Gastrocnemius medialis (tissue), 4 donors: ENCODE measurements around the gene NUDT17. TPM values are rescaled to one million over a fixed set of nuclear protein-coding genes. Genes with fewer than 3 reads are reported as not detected.
"Not testable (repeated sequence)": the region's sequence is repeated elsewhere in the genome, so short reads cannot be mapped to it uniquely, and the experiment has no call there.

ENCODE experiments used
- ATAC-seq, 2 donors: fragments of 150-250 bp; one replicate each; pipeline ENCODE4 v1.9.1; 2016
- DNase-seq, 2 donors: peaks; one replicate each; pipeline ENCODE4 v3.0.0-alpha.2; 2019
- H3K27ac ChIP-seq, 4 donors: fragments of 200-600 bp; sonication (generic); 1 replicate in 1 of 4; 2 replicates in 3 of 4; pipeline ENCODE4 v1.5.1; 2016 to 2018; ENCODE audit warnings: mild to moderate bottlenecking in 2 of 4, moderate library complexity in 1 of 4
- H3K27me3 ChIP-seq, 3 donors: fragments of 200-600 bp; sonication (generic) in 2 of 3; 1 replicate in 1 of 3; 2 replicates in 2 of 3; pipeline versions ENCODE4 v1.5.1 to v1.6.0; 2016 to 2019; ENCODE audit warnings: mild to moderate bottlenecking in 1 of 3, moderate library complexity in 1 of 3
- H3K36me3 ChIP-seq, 2 donors: fragments of 200-600 bp; sonication (generic) in 1 of 2; one replicate each; pipeline ENCODE4 v1.5.1; 2017 to 2018
- H3K4me1 ChIP-seq, 2 donors: fragments of 200-600 bp; sonication (generic) in 1 of 2; one replicate each; pipeline ENCODE4 v1.5.1; 2016 to 2017; ENCODE audit warnings: mild to moderate bottlenecking in 2 of 2
- H3K4me3 ChIP-seq, 4 donors: fragments of 200-600 bp; sonication (generic) in 3 of 4; 1 replicate in 1 of 4; 2 replicates in 3 of 4; pipeline ENCODE4 v1.5.1; 2016 to 2019; ENCODE audit warnings: mild to moderate bottlenecking in 2 of 4
- H3K9me3 ChIP-seq, 3 donors: fragments of 200-600 bp; sonication (generic) in 2 of 3; 1 replicate in 1 of 3; 2 replicates in 2 of 3; pipeline ENCODE4 v1.5.1; 2016 to 2019
- POLR2A ChIP-seq, 2 donors: fragments of 450-650 bp; IDR thresholded peaks; one replicate each; pipeline ENCODE4 v1.6.1; 2017; ENCODE audit warnings: antibody characterized with exemption in 2 of 2, mild to moderate bottlenecking in 2 of 2, moderate library complexity in 2 of 2
- in situ Hi-C, 4 donors: fragments of 200-750 bp; cut with MboI; loops; one replicate each; pipeline versions ENCODE4 v1.15.0 to v1.8.0; 2017; ENCODE audit warnings: low sequenced_read_pairs in 4 of 4
- intact Hi-C: fragments of 100-400 bp; cut with DNase I; formaldehyde crosslinking; loops from one replicate; pipeline ENCODE4 v1.15.1; 2023; ENCODE audit warnings: low total_unique reads
- total RNA-seq, 4 donors: library from RNA; depleted of rRNA; stranded (reverse); fragments of >200 nt; gene quantifications; one replicate each; pipeline versions ENCODE4 v1.1.0 to v1.2.3, GENCODE V29; 2016
- TF ChIP-seq, protein P1 (sequence below), 5 experiments: fragments of 450-650 bp in 3 of 5; fragments of 200-600 bp in 2 of 5; sonication (generic) in 2 of 5; IDR thresholded peaks in 4 of 5; conservative IDR thresholded peaks in 1 of 5; 1 replicate in 4 of 5; 2 replicates in 1 of 5; pipeline ENCODE4 v1.5.1; 2016 to 2019; ENCODE audit warnings: antibody characterized with exemption in 5 of 5, mild to moderate bottlenecking in 3 of 5, moderate library complexity in 3 of 5

NUDT17 gene
- total RNA-seq, 4 donors from 2014 or later: 0.46 to 2.2 (median 0.51) TPM; not detected in 1

DNA sequence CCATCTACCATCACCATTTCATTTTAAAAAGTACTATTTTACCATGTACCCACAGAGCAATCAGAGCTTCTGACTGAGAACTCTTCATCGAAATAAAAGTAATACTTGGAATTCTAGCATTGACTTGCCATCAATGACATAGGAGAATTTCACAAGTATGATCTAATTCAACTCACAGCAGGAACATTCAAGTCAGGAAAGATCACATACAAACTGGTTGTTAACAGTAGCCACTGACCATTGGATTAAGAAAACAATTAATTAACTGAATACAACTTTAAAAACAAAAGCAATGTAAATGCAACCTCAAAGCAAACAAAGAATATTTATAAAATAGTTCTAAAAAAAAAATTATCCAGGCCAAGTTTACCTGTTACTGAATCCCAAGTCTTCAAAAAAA, 40.4 kb upstream of the NUDT17 start:
- intact Hi-C loops: no loop called here
- H3K4me1 ChIP-seq: peaks cover 79 to 82% of the 10 kb centered on the region in 2 donors
- in situ Hi-C loops: no loop called here

DNA sequence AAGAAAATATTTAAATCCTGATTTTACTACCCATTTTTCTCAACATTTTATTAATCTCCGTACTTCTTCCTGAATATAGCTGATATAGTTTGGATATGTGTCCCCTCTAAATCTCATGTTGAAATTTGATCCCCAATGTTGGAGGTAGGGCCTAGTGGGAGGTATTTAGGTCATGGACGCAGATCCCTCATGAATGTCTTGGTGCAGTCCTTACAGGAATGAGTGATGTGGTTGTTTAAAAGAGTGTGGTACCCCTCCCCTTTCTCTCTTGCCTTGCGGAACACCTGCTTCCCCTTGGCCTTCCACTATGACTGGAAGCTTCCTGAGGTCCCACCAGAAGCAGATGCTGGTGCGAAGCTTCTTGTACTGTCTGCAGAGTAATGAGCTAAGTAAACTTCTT, 39.0 kb upstream of the NUDT17 start:
- intact Hi-C loops (no loop called here), in situ Hi-C loops (no loop called here)
- no peak overlapping the region for H3K4me3 ChIP-seq
- peak overlapping the region; percentile 74 to 89 (median 78) for H3K27ac ChIP-seq
- DNase-seq (no peak), ATAC-seq (no peak)
- peaks cover 66 to 70% of the 10 kb centered on the region in 2 donors for H3K4me1 ChIP-seq
- TF ChIP-seq, protein P1, sequence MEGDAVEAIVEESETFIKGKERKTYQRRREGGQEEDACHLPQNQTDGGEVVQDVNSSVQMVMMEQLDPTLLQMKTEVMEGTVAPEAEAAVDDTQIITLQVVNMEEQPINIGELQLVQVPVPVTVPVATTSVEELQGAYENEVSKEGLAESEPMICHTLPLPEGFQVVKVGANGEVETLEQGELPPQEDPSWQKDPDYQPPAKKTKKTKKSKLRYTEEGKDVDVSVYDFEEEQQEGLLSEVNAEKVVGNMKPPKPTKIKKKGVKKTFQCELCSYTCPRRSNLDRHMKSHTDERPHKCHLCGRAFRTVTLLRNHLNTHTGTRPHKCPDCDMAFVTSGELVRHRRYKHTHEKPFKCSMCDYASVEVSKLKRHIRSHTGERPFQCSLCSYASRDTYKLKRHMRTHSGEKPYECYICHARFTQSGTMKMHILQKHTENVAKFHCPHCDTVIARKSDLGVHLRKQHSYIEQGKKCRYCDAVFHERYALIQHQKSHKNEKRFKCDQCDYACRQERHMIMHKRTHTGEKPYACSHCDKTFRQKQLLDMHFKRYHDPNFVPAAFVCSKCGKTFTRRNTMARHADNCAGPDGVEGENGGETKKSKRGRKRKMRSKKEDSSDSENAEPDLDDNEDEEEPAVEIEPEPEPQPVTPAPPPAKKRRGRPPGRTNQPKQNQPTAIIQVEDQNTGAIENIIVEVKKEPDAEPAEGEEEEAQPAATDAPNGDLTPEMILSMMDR (IDR thresholded peaks at IDR 0.05 in 4 of 5, conservative IDR thresholded peaks at IDR 0.05 in 1 of 5): no peak
- TF ChIP-seq POLR2A (IDR thresholded peaks at IDR 0.05): no peak
- H3K27me3 ChIP-seq: no peaks in the 10 kb centered on the region
- H3K36me3 ChIP-seq: no peaks in the 10 kb centered on the region
- H3K9me3 ChIP-seq: no peaks in the 10 kb centered on the region

More for the DNA sequence above, 40.4 kb upstream of the NUDT17 start:
- Histone ChIP-seq H3K9me3 (no peaks in the 10 kb centered on the region), H3K27ac (peak overlapping the region; percentile 74 to 89 (median 78)), H3K27me3 (no peaks in the 10 kb centered on the region), H3K4me3 (no peak overlapping the region), H3K36me3 (no peaks in the 10 kb centered on the region)
- DNase-seq (no peak), ATAC-seq (no peak)
- TF ChIP-seq POLR2A (IDR thresholded peaks at IDR 0.05): no peak
- TF ChIP-seq, protein P1 (IDR thresholded peaks at IDR 0.05 in 4 of 5, conservative IDR thresholded peaks at IDR 0.05 in 1 of 5): no peak

DNA sequence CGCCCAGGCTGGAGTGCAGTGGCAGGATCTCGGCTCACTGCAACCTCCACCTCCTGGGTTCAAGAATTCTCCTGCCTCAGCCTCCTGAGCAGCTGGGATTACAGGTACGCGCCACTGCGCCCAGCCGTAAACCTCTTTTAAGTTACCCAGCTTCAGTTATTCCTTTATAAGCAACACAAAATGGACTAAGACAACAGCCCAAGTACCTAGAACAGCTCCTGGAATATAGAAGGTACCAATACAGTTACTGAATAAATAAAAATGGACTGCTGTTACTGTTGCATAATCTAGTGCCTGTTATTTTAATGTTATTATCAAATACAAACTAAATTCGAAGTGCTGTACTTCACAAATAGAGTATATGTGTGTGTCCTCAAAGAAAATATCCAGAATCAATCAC, 38.6 kb upstream of the NUDT17 start:
- no peak for TF ChIP-seq POLR2A (IDR thresholded peaks at IDR 0.05)
- TF ChIP-seq, protein P1 (IDR thresholded peaks at IDR 0.05 in 4 of 5, conservative IDR thresholded peaks at IDR 0.05 in 1 of 5): no peak
- Histone ChIP-seq H3K9me3 (no peaks in the 10 kb centered on the region), H3K4me3 (no peak overlapping the region), H3K4me1 (peaks cover 62 to 66% of the 10 kb centered on the region in 2 donors), H3K36me3 (no peaks in the 10 kb centered on the region), H3K27me3 (no peaks in the 10 kb centered on the region), H3K27ac (peak overlapping the region; percentile 74 to 89 (median 78))
- intact Hi-C loops: no loop called here
- ATAC-seq (no peak), DNase-seq (no peak)
- in situ Hi-C loops: no loop called here

DNA sequence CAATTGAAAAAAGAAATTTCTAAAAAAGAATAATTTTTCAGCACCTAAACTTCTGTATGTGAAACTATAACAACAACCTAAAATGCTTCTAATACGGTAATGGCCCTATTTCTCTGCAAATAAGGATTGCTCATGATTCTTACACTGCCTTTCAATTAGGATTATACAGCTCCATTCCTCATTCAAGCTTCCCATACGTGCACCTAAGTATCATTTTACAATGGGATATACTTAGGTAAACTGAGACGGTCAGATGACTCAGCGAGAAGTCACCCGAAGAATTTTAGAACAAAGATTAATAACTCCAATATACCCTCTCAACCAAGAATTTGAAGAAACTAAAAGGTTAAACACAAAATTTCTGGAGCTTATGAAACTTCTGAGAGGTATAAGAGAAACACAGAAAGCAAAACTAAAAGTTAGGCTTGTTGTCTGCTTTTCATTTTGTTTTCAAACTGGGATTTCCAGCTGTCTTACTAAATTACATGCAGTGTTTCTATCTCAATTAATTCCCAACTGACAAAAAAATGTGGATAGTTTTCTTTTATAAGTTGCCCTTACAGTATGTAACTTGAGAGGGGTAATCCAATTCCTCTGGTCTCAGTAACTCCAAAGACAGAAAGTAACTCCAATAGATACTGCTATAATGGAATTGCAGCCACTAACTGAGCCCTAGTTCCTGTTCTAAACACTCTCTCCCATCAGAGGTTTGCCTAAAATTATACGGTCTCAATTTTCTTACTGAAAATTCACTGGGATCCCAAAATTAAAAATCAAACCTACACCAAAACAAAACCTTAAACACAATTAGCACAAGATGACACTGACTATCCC, 32.2 kb upstream of the NUDT17 start:
- Histone ChIP-seq H3K27ac (peak overlapping the region; percentile 44 to 76 (median 60)), H3K4me1 (peaks cover 4 to 11% of the 10 kb centered on the region in 2 donors), H3K4me3 (peak overlapping the region in 1 of 4 donors; percentile 26)
- H3K9me3 ChIP-seq, H3K27me3 ChIP-seq, in situ Hi-C loops, DNase-seq, H3K36me3 ChIP-seq, intact Hi-C loops: not testable (repeated sequence)
- peak; percentile 62 to 74 for ATAC-seq

DNA sequence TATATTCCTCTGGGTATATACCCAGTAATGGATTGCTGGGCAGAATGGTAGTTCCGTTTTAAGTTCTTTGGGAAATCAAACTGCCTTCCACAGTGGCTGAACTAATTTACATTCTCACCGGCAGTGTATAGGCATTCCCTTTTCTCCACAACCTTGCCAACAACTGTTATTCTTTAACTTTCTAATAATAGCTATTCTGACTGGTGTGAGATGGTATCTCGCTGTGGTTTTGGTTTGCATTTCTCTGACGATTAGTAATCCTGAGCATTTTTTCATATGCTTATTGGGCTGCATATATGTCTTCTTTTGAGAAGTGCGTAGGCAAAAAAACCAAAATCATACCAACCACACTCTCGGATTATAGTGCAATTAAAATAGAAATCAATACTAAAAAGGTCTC, 27.3 kb upstream of the NUDT17 start:
- in situ Hi-C loops: not testable (repeated sequence)
- H3K27ac ChIP-seq: peak overlapping the region; percentile 44 to 73 (median 57)

DNA sequence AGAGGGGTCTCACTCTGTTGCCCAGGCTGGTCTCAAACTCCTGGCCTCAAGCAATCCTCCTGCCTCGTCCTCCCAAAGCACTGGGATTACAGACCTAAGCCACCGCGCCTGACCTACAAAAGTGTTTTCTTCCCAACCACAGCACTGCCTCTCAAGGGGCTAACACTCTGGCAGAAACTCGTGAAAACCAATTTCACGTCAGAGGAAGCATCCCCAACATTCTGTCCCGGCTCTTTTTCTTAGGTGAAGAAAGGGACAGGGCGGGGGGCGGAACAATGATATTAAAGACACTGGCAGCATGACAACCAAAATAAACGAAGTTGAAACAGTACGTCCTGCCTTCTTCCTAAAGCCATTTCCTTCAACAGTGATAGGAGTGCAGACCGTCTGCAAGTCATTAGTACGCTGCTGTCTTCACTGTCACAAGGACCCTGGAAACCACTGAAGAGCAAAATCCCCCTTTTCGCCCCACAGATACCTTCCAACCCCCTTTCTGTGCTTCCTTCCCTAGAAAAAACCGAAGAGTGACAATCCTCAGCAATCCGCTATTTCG, 22.6 kb upstream of the NUDT17 start:
- Histone ChIP-seq H3K36me3 (peaks cover 5 to 22% of the 10 kb centered on the region in 2 donors), H3K27ac (peak overlapping the region; percentile 36 to 92 (median 84)), H3K4me3 (peak overlapping the region in 1 of 4 donors; percentile 72), H3K4me1 (peaks cover 17 to 20% of the 10 kb centered on the region in 2 donors)
- H3K9me3 ChIP-seq, in situ Hi-C loops, DNase-seq, H3K27me3 ChIP-seq: not testable (repeated sequence)
- ATAC-seq: peak; percentile 8 to 26
- intact Hi-C loops: loop anchor here (10.0 kb wide), 1 partner anchor 52 kb away; no protein-coding TSS in a partner anchor

More for the DNA sequence above, 27.3 kb upstream of the NUDT17 start:
- H3K27me3 ChIP-seq, DNase-seq, intact Hi-C loops, H3K9me3 ChIP-seq, H3K36me3 ChIP-seq: not testable (repeated sequence)
- H3K4me3 ChIP-seq: peak overlapping the region in 1 of 4 donors; percentile 28
- peak; percentile 42 to 45 for ATAC-seq
- peaks cover 8 to 14% of the 10 kb centered on the region in 2 donors for H3K4me1 ChIP-seq
